Activated CD4-positive, alpha-beta T cell treated with anti-CD3 and anti-CD28 coated beads, Interleukin-2, amount 10 ng/mL, durations not matched to agents 7 days and 5 days (primary cell): ENCODE results near the gene GLYATL3. TPM values are rescaled to one million over a fixed set of nuclear protein-coding genes. Genes with fewer than 3 reads are reported as not detected.

ENCODE experiments used
- CTCF ChIA-PET: fragments of 350-600 bp; sonication (Branson Sonifier 250); formaldehyde crosslinking; loops from one replicate; lab custom pipeline; 2021; ENCODE audit warnings: antibody characterized with exemption; lab: Charles Lee
- POLR2A ChIA-PET: fragments of 350-600 bp; sonication (Branson Sonifier 250); formaldehyde crosslinking; loops from one replicate; lab custom pipeline; 2021; ENCODE audit warnings: antibody characterized with exemption; lab: Charles Lee
- DNase-seq: peaks from one replicate; pipeline ENCODE4 v3.0.0-alpha.2; 2020
- H3K27ac Mint-ChIP-seq: one replicate; pipeline ENCODE4 v1.8.0; 2021; ENCODE audit warnings: mild to moderate bottlenecking, moderate library complexity, mixed read lengths
- H3K27me3 Mint-ChIP-seq: one replicate; pipeline ENCODE4 v1.8.0; 2021; ENCODE audit warnings: mixed read lengths
- H3K36me3 Mint-ChIP-seq: one replicate; pipeline ENCODE4 v1.8.0; 2021; ENCODE audit warnings: low read depth, mixed read lengths
- H3K4me1 Mint-ChIP-seq: one replicate; pipeline ENCODE4 v1.8.0; 2021; ENCODE audit warnings: mixed read lengths
- H3K4me3 Mint-ChIP-seq: one replicate; pipeline ENCODE4 v1.8.0; 2021; ENCODE audit warnings: mild to moderate bottlenecking, moderate library complexity, mixed read lengths
- H3K9me3 Mint-ChIP-seq: one replicate; pipeline ENCODE4 v1.8.0; 2021; ENCODE audit warnings: mixed read lengths
- total RNA-seq, 2 experiments: library from RNA; stranded (reverse); gene quantifications; one replicate each; pipeline ENCODE4 v1.2.3, GENCODE V29; 2021

GLYATL3 gene
- total RNA-seq, 2 experiments from 2014 or later: not detected

DNA sequence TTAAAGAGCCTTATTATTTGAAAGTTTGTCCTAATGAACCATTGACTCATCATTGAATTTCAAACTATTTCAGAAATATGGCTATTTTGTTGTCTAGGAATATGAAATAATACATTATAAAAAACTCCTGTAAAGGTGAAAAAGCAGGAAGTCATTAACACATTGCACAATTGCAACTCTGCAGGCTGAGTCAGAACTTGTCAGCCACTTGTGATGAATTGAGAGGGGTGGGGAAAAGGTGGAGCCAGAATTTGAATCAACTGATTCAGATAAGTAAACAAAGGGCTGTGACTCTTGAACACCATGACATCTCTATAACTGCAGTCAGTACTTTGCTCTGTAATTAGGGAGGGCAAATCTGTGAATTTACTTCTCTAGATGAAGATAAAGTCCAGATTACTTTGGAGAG lies 56.7 kb downstream of the GLYATL3 start:
- peaks cover 5% of the 10 kb centered on the region for H3K27me3 Mint-ChIP-seq
- H3K9me3 Mint-ChIP-seq: no peaks in the 10 kb centered on the region
- H3K4me1 Mint-ChIP-seq: peaks cover 14% of the 10 kb centered on the region
- CTCF ChIA-PET: no interaction called here
- no peak overlapping the region for H3K4me3 Mint-ChIP-seq
- POLR2A ChIA-PET: no interaction called here
- H3K27ac Mint-ChIP-seq: no peak overlapping the region
- H3K36me3 Mint-ChIP-seq: no peaks in the 10 kb centered on the region
- DNase-seq: no peak

- Mint-ChIP-seq H3K27ac (no peak overlapping the region), H3K9me3 (no peaks in the 10 kb centered on the region), H3K4me3 (no peak overlapping the region), H3K27me3 (peaks cover 3% of the 10 kb centered on the region), H3K4me1 (peaks cover 9% of the 10 kb centered on the region), H3K36me3 (no peaks in the 10 kb centered on the region)
- POLR2A ChIA-PET: no interaction called here
- CTCF ChIA-PET: interaction anchor here (0.6 kb wide), 1 partner anchor 175 kb away, joined by 3 read pairs; no protein-coding TSS in a partner anchor
- no peak for DNase-seq
These were observed 57.5 kb downstream of the GLYATL3 start for GRCh38 chr6:49557177-49557576.

DNA sequence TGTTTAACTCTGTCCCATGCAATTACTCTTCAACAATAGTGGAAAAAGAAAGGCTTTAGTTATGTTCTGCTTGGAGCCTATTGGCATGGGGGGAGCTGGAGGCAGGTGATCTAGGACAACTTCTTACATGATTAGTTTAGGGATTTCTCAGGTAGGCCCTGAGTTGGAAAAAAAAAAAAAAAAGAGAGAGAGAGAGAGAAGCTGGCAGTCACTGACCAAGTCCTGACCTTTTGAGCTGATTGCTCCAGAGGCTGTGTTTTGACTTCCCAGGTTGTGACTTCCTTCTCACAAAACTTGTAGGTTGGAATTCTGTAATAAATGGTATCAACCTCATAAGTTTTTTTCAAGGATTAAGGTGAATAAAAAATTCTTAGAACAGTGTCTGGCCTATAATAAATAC lies 58.5 kb downstream of the GLYATL3 start:
- Mint-ChIP-seq H3K4me1 (peaks cover 5% of the 10 kb centered on the region), H3K27me3 (peaks cover 3% of the 10 kb centered on the region), H3K9me3 (no peaks in the 10 kb centered on the region), H3K36me3 (no peaks in the 10 kb centered on the region), H3K27ac (no peak overlapping the region), H3K4me3 (no peak overlapping the region)
- CTCF ChIA-PET: no interaction called here
- DNase-seq: no peak
- POLR2A ChIA-PET: no interaction called here

DNA sequence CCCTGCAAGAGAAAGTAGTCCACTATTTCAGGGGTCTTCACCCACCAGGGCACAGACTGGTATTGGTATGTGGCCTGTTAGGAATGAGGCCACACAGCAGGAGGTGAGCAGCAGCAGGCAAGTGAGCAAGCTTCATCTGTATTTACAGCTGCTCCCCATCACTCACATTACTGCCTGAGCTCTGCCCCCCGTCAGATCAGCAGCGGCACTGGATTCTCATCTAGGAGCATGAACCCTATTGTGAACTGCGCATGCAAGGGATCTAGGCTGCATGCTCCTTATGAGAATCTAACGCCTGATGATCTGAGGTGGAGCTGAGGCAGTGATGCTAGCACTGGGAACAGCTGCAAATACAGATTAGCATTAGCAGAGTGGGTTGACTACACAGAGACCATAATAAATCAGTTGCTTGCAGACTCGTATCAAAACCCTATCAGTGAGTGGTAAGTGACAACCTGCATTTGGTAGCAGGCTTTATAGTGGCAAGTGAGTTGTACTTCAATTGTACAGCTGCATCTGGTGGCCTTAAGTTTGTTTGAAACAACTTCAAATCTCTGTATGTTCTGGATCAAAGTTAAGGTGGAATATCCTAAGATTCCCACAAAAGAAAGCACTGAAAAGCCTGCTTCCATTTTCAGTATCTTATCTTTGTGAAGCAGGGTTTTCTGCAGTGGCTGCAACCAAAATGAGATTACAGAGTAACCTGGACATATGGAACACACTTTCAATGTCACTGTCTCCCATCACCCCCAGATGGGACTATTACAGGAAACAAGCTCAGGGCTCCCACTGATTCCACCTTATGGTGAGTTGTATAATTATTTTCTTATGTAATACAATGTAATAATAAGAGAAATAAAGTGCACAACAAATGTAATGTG lies 63.5 kb downstream of the GLYATL3 start:
- ChIA-PET CTCF (no interaction called here), POLR2A (no interaction called here)
- Mint-ChIP-seq H3K9me3 (no peaks in the 10 kb centered on the region), H3K4me1 (no peaks in the 10 kb centered on the region), H3K27ac (no peak overlapping the region), H3K27me3 (peaks cover 8% of the 10 kb centered on the region), H3K4me3 (no peak overlapping the region), H3K36me3 (no peaks in the 10 kb centered on the region)
- DNase-seq: no peak

DNA sequence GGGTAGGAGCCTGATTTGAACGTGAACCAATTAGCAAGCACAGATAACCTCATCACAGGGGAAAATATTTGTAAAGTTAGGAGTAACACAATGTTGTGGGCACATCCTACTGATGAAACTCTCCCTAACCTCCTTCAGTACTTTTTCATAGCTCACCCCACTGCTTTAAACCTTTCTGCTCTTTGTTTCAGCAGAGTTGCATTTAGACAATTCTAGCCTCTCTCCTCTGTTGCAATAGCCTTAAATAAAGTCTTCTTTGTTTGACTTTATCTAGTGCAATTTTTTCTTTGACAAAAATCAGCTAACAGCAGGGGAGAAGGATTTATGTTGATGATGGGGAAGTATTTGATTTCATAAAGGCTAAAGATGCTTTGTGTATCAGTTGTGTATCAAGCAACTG lies 64.8 kb downstream of the GLYATL3 start:
- Mint-ChIP-seq H3K9me3 (no peaks in the 10 kb centered on the region), H3K4me3 (no peak overlapping the region), H3K4me1 (no peaks in the 10 kb centered on the region), H3K27me3 (peaks cover 8% of the 10 kb centered on the region), H3K27ac (no peak overlapping the region), H3K36me3 (no peaks in the 10 kb centered on the region)
- POLR2A ChIA-PET: no interaction called here
- no peak for DNase-seq
- CTCF ChIA-PET: no interaction called here

GRCh38 chr6:49565261-49565660 lies 65.5 kb downstream of the GLYATL3 start:
- Mint-ChIP-seq H3K27me3 (peaks cover 8% of the 10 kb centered on the region), H3K4me3 (no peak overlapping the region), H3K36me3 (no peaks in the 10 kb centered on the region), H3K4me1 (no peaks in the 10 kb centered on the region), H3K9me3 (no peaks in the 10 kb centered on the region), H3K27ac (no peak overlapping the region)
- POLR2A ChIA-PET: no interaction called here
- CTCF ChIA-PET: no interaction called here
- DNase-seq: no peak

DNA sequence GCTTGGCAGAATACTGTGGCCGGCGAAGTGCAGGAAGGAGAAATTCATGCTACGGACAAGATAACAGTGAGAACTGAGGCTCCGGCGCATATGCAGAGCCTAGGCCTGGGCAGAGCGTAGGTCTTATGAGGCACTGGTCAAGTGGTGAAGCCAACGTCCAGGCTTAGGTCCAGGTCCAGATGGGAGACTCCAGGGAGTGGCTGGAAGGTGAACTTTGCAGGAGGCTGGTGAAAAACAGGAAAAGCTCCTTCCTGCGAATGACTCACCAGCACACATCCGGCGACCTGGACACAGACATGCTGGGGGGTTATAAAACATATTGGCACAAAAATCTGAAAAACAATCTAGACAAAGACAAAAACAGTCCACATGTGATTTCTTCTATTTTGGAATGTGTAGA lies 66.1 kb downstream of the GLYATL3 start:
- peaks cover 11% of the 10 kb centered on the region for H3K27me3 Mint-ChIP-seq
- no peaks in the 10 kb centered on the region for H3K4me1 Mint-ChIP-seq
- no peaks in the 10 kb centered on the region for H3K9me3 Mint-ChIP-seq
- no peak for DNase-seq
- H3K4me3 Mint-ChIP-seq: no peak overlapping the region
- POLR2A ChIA-PET: no interaction called here
- CTCF ChIA-PET: interaction anchor here (0.8 kb wide), 1 partner anchor 18 kb away, joined by 3 read pairs; no protein-coding TSS in a partner anchor
- no peaks in the 10 kb centered on the region for H3K36me3 Mint-ChIP-seq
- no peak overlapping the region for H3K27ac Mint-ChIP-seq

DNA sequence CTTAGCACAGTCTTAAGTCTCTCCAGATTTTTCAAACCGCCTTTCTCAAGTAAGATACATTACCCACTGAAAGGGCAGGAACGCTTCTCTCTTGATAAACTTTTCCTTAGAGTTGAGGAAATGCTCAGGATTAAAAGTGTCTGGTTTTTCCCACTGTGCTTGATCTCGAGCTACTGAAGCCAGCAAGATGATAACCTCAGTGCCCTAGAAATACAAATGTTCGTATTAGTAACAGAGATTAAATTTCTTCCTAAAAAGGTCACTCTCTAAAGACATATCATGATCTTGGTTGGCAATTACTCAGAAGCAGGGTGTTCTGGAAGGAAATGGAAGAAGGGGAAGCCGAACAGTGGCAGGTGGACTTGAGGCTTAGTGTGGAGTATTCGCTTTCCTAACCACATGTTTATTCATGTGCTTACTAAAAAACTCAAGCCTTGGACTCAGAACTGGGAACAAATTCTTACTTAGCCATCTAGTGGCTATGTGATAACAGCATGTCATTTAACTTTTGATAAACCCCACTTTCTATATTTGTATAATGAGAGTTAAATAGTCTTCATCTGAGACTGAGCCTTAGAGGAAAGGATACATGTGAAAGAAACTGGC lies 70.9 kb downstream of the GLYATL3 start:
- POLR2A ChIA-PET: interaction anchor here (0.6 kb wide), 1 partner anchor 75 kb away, joined by 5 read pairs; no protein-coding TSS in a partner anchor
- H3K4me1 Mint-ChIP-seq: no peaks in the 10 kb centered on the region

GRCh38 chr6:49576618-49577017 lies 76.9 kb downstream of the GLYATL3 start:
- H3K4me3 Mint-ChIP-seq: no peak overlapping the region
- peaks cover 10% of the 10 kb centered on the region for H3K27me3 Mint-ChIP-seq
- H3K36me3 Mint-ChIP-seq: no peaks in the 10 kb centered on the region
- no peak for DNase-seq
- no peak overlapping the region for H3K27ac Mint-ChIP-seq
- H3K4me1 Mint-ChIP-seq: no peaks in the 10 kb centered on the region
- POLR2A ChIA-PET: no interaction called here
- CTCF ChIA-PET: no interaction called here
- H3K9me3 Mint-ChIP-seq: peaks cover 5% of the 10 kb centered on the region

More for the DNA sequence above, 70.9 kb downstream of the GLYATL3 start:
- Mint-ChIP-seq H3K4me3 (no peak overlapping the region), H3K27me3 (peaks cover 3% of the 10 kb centered on the region), H3K36me3 (no peaks in the 10 kb centered on the region), H3K27ac (no peak overlapping the region), H3K9me3 (no peaks in the 10 kb centered on the region)
- CTCF ChIA-PET: no interaction called here
- no peak for DNase-seq

Other genes starting within 250 kb of the GLYATL3 start
- gene MMUT, start 36.7 kb upstream of the GLYATL3 start, total RNA-seq: 10 to 100 TPM; 17.6 to 18.5 TPM
- gene CENPQ, start 36.6 kb upstream of the GLYATL3 start, total RNA-seq: 10 to 100 TPM; 13.3 to 13.9 TPM
- gene C6orf141, start 50.7 kb downstream of the GLYATL3 start, total RNA-seq: under 1 TPM; 0.47 to 0.83 TPM
- not detected for gene RHAG, start 136.9 kb downstream of the GLYATL3 start, total RNA-seq
- gene CRISP2, start 213.6 kb downstream of the GLYATL3 start, total RNA-seq: not detected
- not detected for gene CRISP3, start 244.5 kb downstream of the GLYATL3 start, total RNA-seq